ENCODE data around the gene ACE. TPM values are rescaled to one million over a fixed set of nuclear protein-coding genes. Genes with fewer than 3 reads are reported as not detected.

ACE gene
- total RNA-seq, 1 experiment from 2014 or later: 5.4 TPM

DNA sequence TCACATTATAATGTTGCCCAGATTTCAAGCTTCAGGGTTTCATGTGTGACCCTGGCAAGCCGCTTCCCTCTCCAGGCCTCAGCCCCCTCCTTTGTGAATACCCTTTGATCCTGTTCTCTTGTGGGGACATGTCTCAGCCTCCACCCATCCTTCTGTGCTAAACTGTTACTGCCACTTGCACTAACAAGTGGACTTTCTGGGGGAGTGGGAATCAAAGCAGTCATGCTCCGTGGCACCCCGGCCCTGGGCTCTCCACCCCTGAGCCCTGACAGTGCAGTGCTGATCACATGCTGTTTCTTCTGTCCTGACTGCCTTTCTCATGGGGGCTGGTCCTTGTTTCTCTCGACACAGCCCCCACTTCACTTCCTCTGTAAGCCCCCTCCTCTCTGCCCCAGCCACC, 63.7 kb downstream of the ACE start:
- peaks cover 9% of the 10 kb centered on the region for H3K27me3 Mint-ChIP-seq (ENCODE audit: low read depth)
- no peak overlapping the region for H3K4me3 Mint-ChIP-seq
- H3K27ac ChIP-seq (ENCODE audit: insufficient read length, low read depth, low read length): no peak overlapping the region
- H3K27ac Mint-ChIP-seq: 0 out of 7 replicates have a peak overlapping the region, but pooled peaks of 1 of the 3 experiments have one; percentile 13
- H2BK20ac ChIP-seq (ENCODE audit: low read depth, low read length, poor library complexity, severe bottlenecking): no peak overlapping the region
- WGBS (ENCODE audit: extremely low coverage, insufficient read length, low lambda C conversion rate): no CpG with 5 or more reads among the region's 4 CpGs
- H3K23me2 ChIP-seq (ENCODE audit: insufficient read length, low read depth, low read length, poor library complexity, severe bottlenecking): peaks cover 8% of the 10 kb centered on the region
- no peak overlapping the region for H4K5ac ChIP-seq (ENCODE audit: insufficient read length, low read depth, low read length)
- no peak overlapping the region for H3K14ac ChIP-seq (ENCODE audit: insufficient read depth, low read length)
- H2BK15ac ChIP-seq (ENCODE audit: low read depth, low read length): no peak overlapping the region
- H2AK5ac ChIP-seq (ENCODE audit: insufficient read length, low read length): no peak overlapping the region
- no peaks in the 10 kb centered on the region; a peak in 1 of 5 replicates for H3K9me3 Mint-ChIP-seq
- no peak overlapping the region for H2BK12ac ChIP-seq (ENCODE audit: insufficient read length, low read depth, low read length)
- H3K27me3 ChIP-seq (ENCODE audit: insufficient read depth, low read length): no peaks in the 10 kb centered on the region; the same call in 1 of the 2 replicates
- H3K18ac ChIP-seq (ENCODE audit: insufficient read length, low read depth, low read length): no peak overlapping the region
- TF ChIP-seq, protein P1, sequence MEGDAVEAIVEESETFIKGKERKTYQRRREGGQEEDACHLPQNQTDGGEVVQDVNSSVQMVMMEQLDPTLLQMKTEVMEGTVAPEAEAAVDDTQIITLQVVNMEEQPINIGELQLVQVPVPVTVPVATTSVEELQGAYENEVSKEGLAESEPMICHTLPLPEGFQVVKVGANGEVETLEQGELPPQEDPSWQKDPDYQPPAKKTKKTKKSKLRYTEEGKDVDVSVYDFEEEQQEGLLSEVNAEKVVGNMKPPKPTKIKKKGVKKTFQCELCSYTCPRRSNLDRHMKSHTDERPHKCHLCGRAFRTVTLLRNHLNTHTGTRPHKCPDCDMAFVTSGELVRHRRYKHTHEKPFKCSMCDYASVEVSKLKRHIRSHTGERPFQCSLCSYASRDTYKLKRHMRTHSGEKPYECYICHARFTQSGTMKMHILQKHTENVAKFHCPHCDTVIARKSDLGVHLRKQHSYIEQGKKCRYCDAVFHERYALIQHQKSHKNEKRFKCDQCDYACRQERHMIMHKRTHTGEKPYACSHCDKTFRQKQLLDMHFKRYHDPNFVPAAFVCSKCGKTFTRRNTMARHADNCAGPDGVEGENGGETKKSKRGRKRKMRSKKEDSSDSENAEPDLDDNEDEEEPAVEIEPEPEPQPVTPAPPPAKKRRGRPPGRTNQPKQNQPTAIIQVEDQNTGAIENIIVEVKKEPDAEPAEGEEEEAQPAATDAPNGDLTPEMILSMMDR (conservative IDR thresholded peaks at IDR 0.05): no peak
- H3K4me2 ChIP-seq (ENCODE audit: insufficient read depth, insufficient read length, low read length): no peak overlapping the region
- no peaks in the 10 kb centered on the region for H3K79me2 ChIP-seq (ENCODE audit: insufficient read depth, low read length)
- no peaks in the 10 kb centered on the region for H3K9me3 ChIP-seq (ENCODE audit: control insufficient read depth, low read depth, low read length)
- no peak overlapping the region for H4K91ac ChIP-seq (ENCODE audit: insufficient read length, low read depth, low read length)
- no peak overlapping the region for H3K4ac ChIP-seq (ENCODE audit: low read depth, low read length)
- no peak overlapping the region for H3K23ac ChIP-seq (ENCODE audit: insufficient read length, low read depth, low read length)
- H2AFZ ChIP-seq (ENCODE audit: low read length): no peak overlapping the region
- peaks cover 5 to 14% of the 10 kb centered on the region in 2 experiments for H3K4me1 Mint-ChIP-seq
- no peaks in the 10 kb centered on the region; the same call in 1 of the 2 replicates for H3K4me1 ChIP-seq (ENCODE audit: insufficient read depth, low read length)
- no peaks in the 10 kb centered on the region for H3K79me1 ChIP-seq (ENCODE audit: insufficient read depth, low read depth, low read length, poor library complexity, severe bottlenecking)
- no peaks in the 10 kb centered on the region for H4K20me1 ChIP-seq (ENCODE audit: control insufficient read depth, insufficient read depth, insufficient read length)
- H3K56ac ChIP-seq (ENCODE audit: insufficient read length, low read depth, low read length): no peak overlapping the region
- H3K36me3 Mint-ChIP-seq (ENCODE audit: insufficient read depth in 1 of 3, low read depth in 3 of 3): no peaks in the 10 kb centered on the region
- no peak overlapping the region for H4K8ac ChIP-seq (replicated peaks; ENCODE audit: insufficient read length, low read depth, low read length)
- no peak overlapping the region for H2BK120ac ChIP-seq (ENCODE audit: low read depth, low read length, poor library complexity, severe bottlenecking)
- no peak for DNase-seq
- no peak overlapping the region for H3K9ac ChIP-seq (ENCODE audit: extremely low read depth, insufficient read length, low read length)
- no peak overlapping the region for H3T11ph ChIP-seq (ENCODE audit: low read length)
- H2BK5ac ChIP-seq (ENCODE audit: insufficient read length, low read length): no peak overlapping the region

Measured in H9 (cell line).